Forelimb muscle (tissue), 1 donor: ENCODE measurements around the gene B3GNT3. TPM values are rescaled to one million over a fixed set of nuclear protein-coding genes. Genes with fewer than 3 reads are reported as not detected.

Experiments
- DNase-seq: peaks from one replicate; pipeline ENCODE4 v3.0.0-alpha.2; 2013; ENCODE audit warnings: low read depth
- polyA plus RNA-seq: library from polyadenylated mRNA; unstranded; fragments of 120-200 nt; gene quantifications from one replicate; pipeline ENCODE4 v1.2.1, GENCODE V29; 2013; ENCODE audit not compliant: insufficient read length

B3GNT3 gene
- polyA plus RNA-seq, 1 donor = not detected

GRCh38 chr19:17832443-17833208 is 37.7 kb downstream of the B3GNT3 start:
- DNase-seq = no peak

GRCh38 chr19:17834350-17835181 is 39.6 kb downstream of the B3GNT3 start:
- DNase-seq = no peak

GRCh38 chr19:17835182-17836006 is 40.5 kb downstream of the B3GNT3 start:
- no peak for DNase-seq

GRCh38 chr19:17836530-17836929 is 41.6 kb downstream of the B3GNT3 start:
- DNase-seq = no peak

- no peak for DNase-seq
These were observed 43.0 kb downstream of the B3GNT3 start for GRCh38 chr19:17837972-17838371.

- DNase-seq = no peak
These were observed 45.1 kb downstream of the B3GNT3 start for GRCh38 chr19:17840019-17840418.

- DNase-seq = no peak
These were observed 46.5 kb downstream of the B3GNT3 start for GRCh38 chr19:17841371-17841809.

- peak; percentile 43 for DNase-seq
These were observed 47.1 kb downstream of the B3GNT3 start for GRCh38 chr19:17841810-17842662.

GRCh38 chr19:17842663-17843291 is 47.8 kb downstream of the B3GNT3 start:
- DNase-seq = no peak

- no peak for DNase-seq
These were observed 48.4 kb downstream of the B3GNT3 start for GRCh38 chr19:17843292-17843827.

- no peak for DNase-seq
These were observed 49.1 kb downstream of the B3GNT3 start for GRCh38 chr19:17843908-17844490.

GRCh38 chr19:17846146-17846545 is 51.2 kb downstream of the B3GNT3 start:
- DNase-seq = no peak

GRCh38 chr19:17847538-17848366 is 52.8 kb downstream of the B3GNT3 start, which contains the start of gene JAK3:
Gene JAK3 (minus strand): TSS chr19:17847982. CDS start chr19:17844417, 3,565 bp downstream.
- no peak for DNase-seq

GRCh38 chr19:17848595-17849292 is 53.8 kb downstream of the B3GNT3 start:
- DNase-seq = no peak

GRCh38 chr19:17854061-17854460 is 59.1 kb downstream of the B3GNT3 start:
- DNase-seq = no peak

GRCh38 chr19:17855280-17856152 is 60.6 kb downstream of the B3GNT3 start:
- DNase-seq = peak; percentile 50
